ENCODE results near the gene PATZ1. TPM values are rescaled to one million over a fixed set of nuclear protein-coding genes. Genes with fewer than 3 reads are reported as not detected.

Gene PATZ1
- total RNA-seq, 1 experiment from 2014 or later = 120 TPM

- Histone ChIP-seq H4K8ac (replicated peaks; ENCODE audit: insufficient read length, low read depth, low read length) (no peak overlapping the region), H3T11ph (ENCODE audit: low read length) (no peak overlapping the region), H3K9ac (ENCODE audit: extremely low read depth, insufficient read length, low read length) (no peak overlapping the region), H3K56ac (ENCODE audit: insufficient read length, low read depth, low read length) (no peak overlapping the region), H2BK15ac (ENCODE audit: low read depth, low read length) (no peak overlapping the region), H3K14ac (ENCODE audit: insufficient read depth, low read length) (no peak overlapping the region), H3K18ac (ENCODE audit: insufficient read length, low read depth, low read length) (no peak overlapping the region), H4K20me1 (ENCODE audit: control insufficient read depth, insufficient read depth, insufficient read length) (no peaks in the 10 kb centered on the region), H3K23ac (ENCODE audit: insufficient read length, low read depth, low read length) (no peak overlapping the region), H2BK120ac (ENCODE audit: low read depth, low read length, poor library complexity, severe bottlenecking) (no peak overlapping the region), H2AFZ (ENCODE audit: low read length) (no peak overlapping the region), H2BK5ac (ENCODE audit: insufficient read length, low read length) (no peak overlapping the region), H3K4me1 (ENCODE audit: insufficient read depth, low read length) (no peaks in the 10 kb centered on the region; the same call in 1 of the 2 replicates), H4K91ac (ENCODE audit: insufficient read length, low read depth, low read length) (no peak overlapping the region), H3K79me1 (ENCODE audit: insufficient read depth, low read depth, low read length, poor library complexity, severe bottlenecking) (no peaks in the 10 kb centered on the region), H3K9me3 (ENCODE audit: control insufficient read depth, low read depth, low read length) (no peaks in the 10 kb centered on the region), H3K79me2 (ENCODE audit: insufficient read depth, low read length) (no peaks in the 10 kb centered on the region), H2BK12ac (ENCODE audit: insufficient read length, low read depth, low read length) (no peak overlapping the region), H3K4ac (ENCODE audit: low read depth, low read length) (no peak overlapping the region), H2AK5ac (ENCODE audit: insufficient read length, low read length) (no peak overlapping the region), H3K27ac (ENCODE audit: insufficient read length, low read depth, low read length) (no peak overlapping the region), H3K4me2 (ENCODE audit: insufficient read depth, insufficient read length, low read length) (no peak overlapping the region), H3K23me2 (ENCODE audit: insufficient read length, low read depth, low read length, poor library complexity, severe bottlenecking) (peaks cover 10% of the 10 kb centered on the region), H4K5ac (ENCODE audit: insufficient read length, low read depth, low read length) (no peak overlapping the region), H2BK20ac (ENCODE audit: low read depth, low read length, poor library complexity, severe bottlenecking) (no peak overlapping the region), H3K27me3 (ENCODE audit: insufficient read depth, low read length) (peaks cover 2% of the 10 kb centered on the region; the same call in 1 of the 2 replicates)
- Mint-ChIP-seq H3K36me3 (ENCODE audit: insufficient read depth in 1 of 3, low read depth in 3 of 3) (no peaks in the 10 kb centered on the region; a peak in 1 of 7 replicates), H3K27me3 (ENCODE audit: low read depth) (peaks cover 10% of the 10 kb centered on the region), H3K27ac (no peak overlapping the region), H3K4me3 (no peak overlapping the region), H3K9me3 (no peaks in the 10 kb centered on the region; a peak in 1 of 5 replicates), H3K4me1 (peaks cover 15 to 22% of the 10 kb centered on the region in 2 experiments)
- TF ChIP-seq, protein P1, sequence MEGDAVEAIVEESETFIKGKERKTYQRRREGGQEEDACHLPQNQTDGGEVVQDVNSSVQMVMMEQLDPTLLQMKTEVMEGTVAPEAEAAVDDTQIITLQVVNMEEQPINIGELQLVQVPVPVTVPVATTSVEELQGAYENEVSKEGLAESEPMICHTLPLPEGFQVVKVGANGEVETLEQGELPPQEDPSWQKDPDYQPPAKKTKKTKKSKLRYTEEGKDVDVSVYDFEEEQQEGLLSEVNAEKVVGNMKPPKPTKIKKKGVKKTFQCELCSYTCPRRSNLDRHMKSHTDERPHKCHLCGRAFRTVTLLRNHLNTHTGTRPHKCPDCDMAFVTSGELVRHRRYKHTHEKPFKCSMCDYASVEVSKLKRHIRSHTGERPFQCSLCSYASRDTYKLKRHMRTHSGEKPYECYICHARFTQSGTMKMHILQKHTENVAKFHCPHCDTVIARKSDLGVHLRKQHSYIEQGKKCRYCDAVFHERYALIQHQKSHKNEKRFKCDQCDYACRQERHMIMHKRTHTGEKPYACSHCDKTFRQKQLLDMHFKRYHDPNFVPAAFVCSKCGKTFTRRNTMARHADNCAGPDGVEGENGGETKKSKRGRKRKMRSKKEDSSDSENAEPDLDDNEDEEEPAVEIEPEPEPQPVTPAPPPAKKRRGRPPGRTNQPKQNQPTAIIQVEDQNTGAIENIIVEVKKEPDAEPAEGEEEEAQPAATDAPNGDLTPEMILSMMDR (conservative IDR thresholded peaks at IDR 0.05) = no peak
- WGBS (ENCODE audit: extremely low coverage, insufficient read length, low lambda C conversion rate) = no CpG with 5 or more reads among the region's 3 CpGs
- DNase-seq = no peak
Measured at GRCh38 chr22:31295360-31295759, 50.8 kb downstream of the PATZ1 start.
